Gastroesophageal sphincter (tissue), 4 donors: ENCODE measurements around the gene RASD1. TPM values are rescaled to one million over a fixed set of nuclear protein-coding genes. Genes with fewer than 3 reads are reported as not detected.

Source experiments
- ATAC-seq: fragments of 150-250 bp; one replicate; pipeline ENCODE4 v1.9.1; 2016; ENCODE audit warnings: mild to moderate bottlenecking, moderate library complexity
- H3K27ac ChIP-seq, 4 donors: fragments of 200-600 bp; sonication (generic) in 3 of 4; 1 replicate in 3 of 4; 2 replicates in 1 of 4; pipeline ENCODE4 v1.5.1; 2016 to 2019
- H3K27me3 ChIP-seq: fragments of 200-600 bp; sonication (generic); one replicate; pipeline ENCODE4 v1.5.1; 2019
- H3K36me3 ChIP-seq, 2 donors: fragments of 200-600 bp; sonication (generic); one replicate each; pipeline ENCODE4 v1.5.1; 2019; ENCODE audit warnings: control low read depth in 1 of 2
- H3K4me1 ChIP-seq, 3 donors: fragments of 200-600 bp; sonication (generic); 1 replicate in 2 of 3; 2 replicates in 1 of 3; pipeline ENCODE4 v1.5.1; 2016 to 2019; ENCODE audit warnings: control low read depth in 2 of 3
- H3K4me3 ChIP-seq, 2 donors: fragments of 200-600 bp; sonication (generic); one replicate each; pipeline ENCODE4 v1.5.1; 2019; ENCODE audit warnings: mild to moderate bottlenecking in 1 of 2, moderate library complexity in 1 of 2
- H3K9me3 ChIP-seq, 3 donors: fragments of 200-600 bp; sonication (generic); one replicate each; pipeline ENCODE4 v1.5.1; 2017 to 2019; ENCODE audit warnings: control low read depth in 2 of 3
- CTCF ChIP-seq, 4 experiments: fragments of 200-600 bp in 2 of 4; fragments of 450-650 bp in 2 of 4; sonication (generic) in 1 of 4; IDR thresholded peaks; one replicate each; pipeline ENCODE4 v1.5.1; 2017 to 2019; ENCODE audit warnings: antibody characterized with exemption in 4 of 4, mild to moderate bottlenecking in 2 of 4, moderate library complexity in 2 of 4
- EP300 ChIP-seq: sonication (generic); formaldehyde crosslinking; IDR thresholded peaks from one replicate; pipeline ENCODE4 v1.6.1; 2017; ENCODE audit warnings: antibody characterized with exemption, mild to moderate bottlenecking
- POLR2A ChIP-seq, 2 donors: fragments of 450-650 bp; IDR thresholded peaks; one replicate each; pipeline ENCODE4 v1.6.1; 2017; ENCODE audit warnings: antibody characterized with exemption in 2 of 2, mild to moderate bottlenecking in 2 of 2, moderate library complexity in 1 of 2
- POLR2AphosphoS5 ChIP-seq: sonication (generic); formaldehyde crosslinking; IDR thresholded peaks from one replicate; pipeline ENCODE4 v1.6.1; 2017; ENCODE audit warnings: antibody characterized with exemption
- WGBS, 2 donors: methylation state at CpG; one replicate each; pipeline ENCODE4 v1.1.5; 2018; ENCODE audit warnings: low coverage in 1 of 2; 5-methylcytosine and 5-hydroxymethylcytosine counted together
- total RNA-seq, 4 donors: library from RNA; depleted of rRNA; stranded (reverse); fragments of >200 nt; gene quantifications; one replicate each; pipeline ENCODE4 v1.1.0, GENCODE V29; 2016

Gene RASD1
- total RNA-seq, 4 donors from 2014 or later, result 2.6 to 24.6 (median 5.1) TPM

GRCh38 chr17:17525956-17526355 is 29.8 kb upstream of the RASD1 start:
- no peak for TF ChIP-seq POLR2AphosphoS5
- no peak for TF ChIP-seq CTCF (IDR thresholded peaks at IDR 0.05)
- no peak for TF ChIP-seq EP300
- no peak for TF ChIP-seq POLR2A (IDR thresholded peaks at IDR 0.05)
- peaks cover 0 to 11% of the 10 kb centered on the region in 2 donors for H3K36me3 ChIP-seq
- no peak overlapping the region for H3K4me3 ChIP-seq
- H3K4me1 ChIP-seq, result peaks cover 0 to 12% (median 0%) of the 10 kb centered on the region in 3 donors
- no peaks in the 10 kb centered on the region for H3K27me3 ChIP-seq
- WGBS, 2 donors, result 90% methylated on average over 2 of the region's 6 CpGs; no CpG with 5 or more reads in 1 of the 2 donors
- H3K27ac ChIP-seq, result no peak overlapping the region
- ATAC-seq, result no peak
- no peaks in the 10 kb centered on the region for H3K9me3 ChIP-seq

GRCh38 chr17:17525311-17525710 is 29.1 kb upstream of the RASD1 start:
- ATAC-seq, result no peak

GRCh38 chr17:17523731-17524490 is 27.7 kb upstream of the RASD1 start:
- Histone ChIP-seq H3K4me3 (no peak overlapping the region), H3K36me3 (peaks cover 0 to 29% of the 10 kb centered on the region in 2 donors), H3K9me3 (no peaks in the 10 kb centered on the region), H3K4me1 (peaks cover 0 to 12% (median 0%) of the 10 kb centered on the region in 3 donors), H3K27ac (no peak overlapping the region), H3K27me3 (no peaks in the 10 kb centered on the region)
- WGBS, 2 donors, result 86% methylated on average over 13 to 16 of the region's 19 CpGs
- no peak for TF ChIP-seq POLR2AphosphoS5
- TF ChIP-seq EP300, result no peak
- no peak for TF ChIP-seq CTCF (IDR thresholded peaks at IDR 0.05)
- TF ChIP-seq POLR2A (IDR thresholded peaks at IDR 0.05), result no peak
- no peak for ATAC-seq

More at GRCh38 chr17:17525311-17525710, 29.1 kb upstream of the RASD1 start:
- no peak for TF ChIP-seq POLR2AphosphoS5
- TF ChIP-seq EP300, result no peak
- TF ChIP-seq POLR2A (IDR thresholded peaks at IDR 0.05), result no peak
- TF ChIP-seq CTCF (IDR thresholded peaks at IDR 0.05), result no peak
- peaks cover 0 to 17% of the 10 kb centered on the region in 2 donors for H3K36me3 ChIP-seq
- WGBS, 2 donors, result 70 to 96% methylated on average over 4 to 11 of the region's 15 CpGs
- no peak overlapping the region for H3K4me3 ChIP-seq
- H3K4me1 ChIP-seq, result peaks cover 0 to 12% (median 0%) of the 10 kb centered on the region in 3 donors
- H3K27me3 ChIP-seq, result no peaks in the 10 kb centered on the region
- no peak overlapping the region for H3K27ac ChIP-seq
- no peaks in the 10 kb centered on the region for H3K9me3 ChIP-seq

- no peaks in the 10 kb centered on the region for H3K9me3 ChIP-seq
- H3K4me3 ChIP-seq, result no peak overlapping the region
- no peaks in the 10 kb centered on the region for H3K27me3 ChIP-seq
- WGBS, 2 donors, result 47 to 70% methylated on average over 3 to 4 of the region's 14 CpGs
- TF ChIP-seq CTCF (IDR thresholded peaks at IDR 0.05) (no peak), EP300 (no peak), POLR2AphosphoS5 (no peak), POLR2A (IDR thresholded peaks at IDR 0.05) (no peak)
- H3K27ac ChIP-seq, result no peak overlapping the region
- ATAC-seq, result no peak
- H3K4me1 ChIP-seq, result peaks cover 0 to 12% (median 0%) of the 10 kb centered on the region in 3 donors
- H3K36me3 ChIP-seq, result peaks cover 0 to 29% of the 10 kb centered on the region in 2 donors
Measured at GRCh38 chr17:17523001-17523730, 27.0 kb upstream of the RASD1 start.
